ENCODE data around the gene ZMAT5. TPM values are rescaled to one million over a fixed set of nuclear protein-coding genes. Genes with fewer than 3 reads are reported as not detected.

ZMAT5 gene
- total RNA-seq, result 13.1 and 20.6 TPM in 2 replicates

GRCh38 chr22:29766632-29767170, at the start of gene ZMAT5:
Gene ZMAT5, minus strand, starts transcription at chr22:29767007. Its CDS starts 18,463 bp downstream, at chr22:29748544.

GRCh38 chr22:29767171-29768051, 604 bp upstream of the ZMAT5 start, which contains the start of gene UQCR10:
Gene UQCR10, plus strand, starts transcription at chr22:29767369. Its CDS starts 30 bp downstream, at chr22:29767399.

GRCh38 chr22:29719899-29720645, 46.7 kb downstream of the ZMAT5 start, which contains the start of gene CABP7:
Gene CABP7, plus strand, starts transcription at chr22:29720003. Its CDS starts 422 bp downstream, at chr22:29720425.

Small RNA genes lying within 50 kb of the gene (small RNA-seq; reads per million reads assigned to genes)
- gene AC004882.2, result not detected
- not detected for gene RF00019

Other genes starting within 250 kb of the ZMAT5 start
- gene THOC5, start 213.2 kb downstream of the ZMAT5 start, total RNA-seq, result 40.1 and 54.9 TPM in 2 replicates
- 44.5 and 48.5 TPM in 2 replicates for gene NIPSNAP1, start 185.9 kb downstream of the ZMAT5 start, total RNA-seq
- gene NF2, start 163.4 kb downstream of the ZMAT5 start, total RNA-seq, result 70.2 and 101 TPM in 2 replicates
- gene CABP7, start 47.0 kb downstream of the ZMAT5 start, total RNA-seq, result not detected in 2 replicates
- gene UQCR10, start 362 bp upstream of the ZMAT5 start, total RNA-seq, result 54.7 and 57.0 TPM in 2 replicates
- gene ASCC2, start 71.3 kb upstream of the ZMAT5 start, total RNA-seq, result 38.6 and 40.1 TPM in 2 replicates
- gene MTMR3, start 116.2 kb upstream of the ZMAT5 start, total RNA-seq, result 16.9 and 23.5 TPM in 2 replicates